H1 (cell line): ENCODE measurements around the gene TWNK. TPM values are rescaled to one million over a fixed set of nuclear protein-coding genes. Genes with fewer than 3 reads are reported as not detected.
A peak's percentile ranks its signal among the peaks of the same experiment; 100 is the strongest.

ENCODE experiments used
- BCL11A ChIP-seq, 2 experiments: IDR thresholded peaks; one replicate each; pipeline ENCODE4 v1.6.1; 2011; ENCODE audit warnings: low read depth in 2 of 2, low read length in 2 of 2, mild to moderate bottlenecking in 2 of 2
- CTBP2 ChIP-seq: IDR thresholded peaks from 2 replicates; pipeline ENCODE4 v1.7.0; 2011; ENCODE audit warnings: borderline replicate concordance, mild to moderate bottlenecking, moderate library complexity, mixed read lengths, low read length; ENCODE audit not compliant: insufficient read depth, insufficient read length
- EGR1 ChIP-seq: IDR thresholded peaks from 2 replicates; pipeline ENCODE4 v1.6.1; 2011; ENCODE audit warnings: low read depth, low read length, borderline replicate concordance
- FOSL1 ChIP-seq: IDR thresholded peaks from 2 replicates; pipeline ENCODE4 v1.6.1; 2011; ENCODE audit warnings: mild to moderate bottlenecking, low read depth, low read length, moderate library complexity; ENCODE audit not compliant: insufficient read depth
- KDM1A ChIP-seq: fragments of 200-600, 300-600 bp; sonication (generic); IDR thresholded peaks from 2 replicates; pipeline ENCODE4 v1.7.1; 2016; ENCODE audit warnings: mild to moderate bottlenecking, low read length, borderline replicate concordance
- RAD21 ChIP-seq, 2 experiments: IDR thresholded peaks in 1 of 2; conservative IDR thresholded peaks in 1 of 2; 2 replicates each; pipeline ENCODE4 v1.6.1; 2011; ENCODE audit warnings: low read depth in 2 of 2, low read length in 2 of 2, improper control_type of control experiment in 1 of 2, inconsistent platforms in 1 of 2, mild to moderate bottlenecking in 1 of 2, moderate library complexity in 1 of 2
- SP2 ChIP-seq: IDR thresholded peaks from 2 replicates; pipeline ENCODE4 v1.6.1; 2012; ENCODE audit warnings: mild to moderate bottlenecking, low read length, inconsistent platforms
- TCF12 ChIP-seq: IDR thresholded peaks from 2 replicates; pipeline ENCODE4 v1.6.1; 2011; ENCODE audit warnings: low read depth, mild to moderate bottlenecking, low read length
- polyA plus RNA-seq, 7 experiments: library from polyadenylated mRNA; depleted of rRNA in 3 of 7; stranded (reverse) in 5 of 7; unstranded in 2 of 7; fragments of >200 nt in 5 of 7; fragments of 200-250 nt in 2 of 7; gene quantifications; 1 replicate in 5 of 7; 2 replicates in 1 of 7; 4 replicates in 1 of 7; pipeline versions ENCODE4 v1.2.1 to v1.2.3, GENCODE V29; 2011 to 2013; ENCODE audit warnings: missing spikeins in 2 of 7, mixed read lengths in 2 of 7
- total RNA-seq: library from RNA; stranded (reverse); fragmentation: NEBNext Ultra II Directional; extraction: Animal tissue kit (Norgen Biotek cat#: 25700); gene quantifications from 2 replicates; pipeline ENCODE4 v1.2.1, GENCODE V29; 2021
- TF ChIP-seq, protein P1 (sequence below): fragments of 300-600 bp; sonication (generic); IDR thresholded peaks from 2 replicates; pipeline ENCODE4 v1.7.1; 2012; ENCODE audit warnings: low read length, moderate library complexity, mild to moderate bottlenecking, inconsistent platforms; ENCODE audit not compliant: insufficient replicate concordance

Gene TWNK
- total and polyA plus RNA-seq, 2 of the 8 experiments (the other 6 are each of a cell fraction or from before 2014, with no cell fraction given) = 15.4 to 32.5 TPM

DNA sequence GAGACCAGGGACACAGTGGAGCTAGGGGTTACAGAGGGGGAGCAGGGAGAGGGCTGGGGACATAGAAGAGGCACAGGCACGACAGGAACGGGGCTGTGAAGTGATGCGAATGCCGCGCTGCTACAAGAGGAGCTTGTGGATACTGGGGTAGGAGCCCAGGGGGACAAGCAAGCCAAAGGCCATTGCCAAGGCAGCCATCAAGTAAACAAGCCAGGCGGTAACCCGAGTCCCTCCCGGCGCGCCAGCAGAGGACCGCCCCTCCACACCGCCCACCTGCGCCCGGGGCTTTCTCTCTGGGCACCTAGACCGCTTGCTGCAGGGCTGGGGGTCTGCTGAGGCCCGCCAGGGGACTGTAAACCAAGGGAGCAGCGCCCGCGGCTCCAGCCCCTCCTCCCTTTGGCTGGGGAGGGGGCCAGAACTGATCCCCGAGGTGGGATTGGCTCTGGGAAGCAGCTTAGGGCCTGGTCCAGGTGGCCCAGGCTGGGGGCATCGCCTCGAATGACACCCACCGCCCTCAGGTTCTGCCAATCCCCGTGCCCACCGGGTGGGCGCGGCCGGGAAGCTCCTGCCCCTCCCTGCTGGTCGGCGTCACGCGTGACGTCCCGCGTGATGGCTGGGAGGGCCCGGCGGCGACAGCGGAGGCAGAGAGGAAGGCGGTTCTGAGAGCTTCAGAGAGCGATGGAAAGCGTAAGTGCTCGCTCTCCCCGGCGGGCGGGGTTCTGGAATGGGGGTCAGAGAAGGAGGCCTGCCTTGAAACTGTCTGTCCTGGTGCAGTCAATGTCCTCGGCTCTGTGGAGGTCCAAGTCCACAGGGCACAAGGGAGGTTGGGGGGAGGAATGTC, 44.7 kb downstream of the TWNK start (continued):
- TF ChIP-seq, protein P1, sequence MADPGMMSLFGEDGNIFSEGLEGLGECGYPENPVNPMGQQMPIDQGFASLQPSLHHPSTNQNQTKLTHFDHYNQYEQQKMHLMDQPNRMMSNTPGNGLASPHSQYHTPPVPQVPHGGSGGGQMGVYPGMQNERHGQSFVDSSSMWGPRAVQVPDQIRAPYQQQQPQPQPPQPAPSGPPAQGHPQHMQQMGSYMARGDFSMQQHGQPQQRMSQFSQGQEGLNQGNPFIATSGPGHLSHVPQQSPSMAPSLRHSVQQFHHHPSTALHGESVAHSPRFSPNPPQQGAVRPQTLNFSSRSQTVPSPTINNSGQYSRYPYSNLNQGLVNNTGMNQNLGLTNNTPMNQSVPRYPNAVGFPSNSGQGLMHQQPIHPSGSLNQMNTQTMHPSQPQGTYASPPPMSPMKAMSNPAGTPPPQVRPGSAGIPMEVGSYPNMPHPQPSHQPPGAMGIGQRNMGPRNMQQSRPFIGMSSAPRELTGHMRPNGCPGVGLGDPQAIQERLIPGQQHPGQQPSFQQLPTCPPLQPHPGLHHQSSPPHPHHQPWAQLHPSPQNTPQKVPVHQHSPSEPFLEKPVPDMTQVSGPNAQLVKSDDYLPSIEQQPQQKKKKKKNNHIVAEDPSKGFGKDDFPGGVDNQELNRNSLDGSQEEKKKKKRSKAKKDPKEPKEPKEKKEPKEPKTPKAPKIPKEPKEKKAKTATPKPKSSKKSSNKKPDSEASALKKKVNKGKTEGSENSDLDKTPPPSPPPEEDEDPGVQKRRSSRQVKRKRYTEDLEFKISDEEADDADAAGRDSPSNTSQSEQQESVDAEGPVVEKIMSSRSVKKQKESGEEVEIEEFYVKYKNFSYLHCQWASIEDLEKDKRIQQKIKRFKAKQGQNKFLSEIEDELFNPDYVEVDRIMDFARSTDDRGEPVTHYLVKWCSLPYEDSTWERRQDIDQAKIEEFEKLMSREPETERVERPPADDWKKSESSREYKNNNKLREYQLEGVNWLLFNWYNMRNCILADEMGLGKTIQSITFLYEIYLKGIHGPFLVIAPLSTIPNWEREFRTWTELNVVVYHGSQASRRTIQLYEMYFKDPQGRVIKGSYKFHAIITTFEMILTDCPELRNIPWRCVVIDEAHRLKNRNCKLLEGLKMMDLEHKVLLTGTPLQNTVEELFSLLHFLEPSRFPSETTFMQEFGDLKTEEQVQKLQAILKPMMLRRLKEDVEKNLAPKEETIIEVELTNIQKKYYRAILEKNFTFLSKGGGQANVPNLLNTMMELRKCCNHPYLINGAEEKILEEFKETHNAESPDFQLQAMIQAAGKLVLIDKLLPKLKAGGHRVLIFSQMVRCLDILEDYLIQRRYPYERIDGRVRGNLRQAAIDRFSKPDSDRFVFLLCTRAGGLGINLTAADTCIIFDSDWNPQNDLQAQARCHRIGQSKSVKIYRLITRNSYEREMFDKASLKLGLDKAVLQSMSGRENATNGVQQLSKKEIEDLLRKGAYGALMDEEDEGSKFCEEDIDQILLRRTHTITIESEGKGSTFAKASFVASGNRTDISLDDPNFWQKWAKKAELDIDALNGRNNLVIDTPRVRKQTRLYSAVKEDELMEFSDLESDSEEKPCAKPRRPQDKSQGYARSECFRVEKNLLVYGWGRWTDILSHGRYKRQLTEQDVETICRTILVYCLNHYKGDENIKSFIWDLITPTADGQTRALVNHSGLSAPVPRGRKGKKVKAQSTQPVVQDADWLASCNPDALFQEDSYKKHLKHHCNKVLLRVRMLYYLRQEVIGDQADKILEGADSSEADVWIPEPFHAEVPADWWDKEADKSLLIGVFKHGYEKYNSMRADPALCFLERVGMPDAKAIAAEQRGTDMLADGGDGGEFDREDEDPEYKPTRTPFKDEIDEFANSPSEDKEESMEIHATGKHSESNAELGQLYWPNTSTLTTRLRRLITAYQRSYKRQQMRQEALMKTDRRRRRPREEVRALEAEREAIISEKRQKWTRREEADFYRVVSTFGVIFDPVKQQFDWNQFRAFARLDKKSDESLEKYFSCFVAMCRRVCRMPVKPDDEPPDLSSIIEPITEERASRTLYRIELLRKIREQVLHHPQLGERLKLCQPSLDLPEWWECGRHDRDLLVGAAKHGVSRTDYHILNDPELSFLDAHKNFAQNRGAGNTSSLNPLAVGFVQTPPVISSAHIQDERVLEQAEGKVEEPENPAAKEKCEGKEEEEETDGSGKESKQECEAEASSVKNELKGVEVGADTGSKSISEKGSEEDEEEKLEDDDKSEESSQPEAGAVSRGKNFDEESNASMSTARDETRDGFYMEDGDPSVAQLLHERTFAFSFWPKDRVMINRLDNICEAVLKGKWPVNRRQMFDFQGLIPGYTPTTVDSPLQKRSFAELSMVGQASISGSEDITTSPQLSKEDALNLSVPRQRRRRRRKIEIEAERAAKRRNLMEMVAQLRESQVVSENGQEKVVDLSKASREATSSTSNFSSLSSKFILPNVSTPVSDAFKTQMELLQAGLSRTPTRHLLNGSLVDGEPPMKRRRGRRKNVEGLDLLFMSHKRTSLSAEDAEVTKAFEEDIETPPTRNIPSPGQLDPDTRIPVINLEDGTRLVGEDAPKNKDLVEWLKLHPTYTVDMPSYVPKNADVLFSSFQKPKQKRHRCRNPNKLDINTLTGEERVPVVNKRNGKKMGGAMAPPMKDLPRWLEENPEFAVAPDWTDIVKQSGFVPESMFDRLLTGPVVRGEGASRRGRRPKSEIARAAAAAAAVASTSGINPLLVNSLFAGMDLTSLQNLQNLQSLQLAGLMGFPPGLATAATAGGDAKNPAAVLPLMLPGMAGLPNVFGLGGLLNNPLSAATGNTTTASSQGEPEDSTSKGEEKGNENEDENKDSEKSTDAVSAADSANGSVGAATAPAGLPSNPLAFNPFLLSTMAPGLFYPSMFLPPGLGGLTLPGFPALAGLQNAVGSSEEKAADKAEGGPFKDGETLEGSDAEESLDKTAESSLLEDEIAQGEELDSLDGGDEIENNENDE = no peak
- no peak for TF ChIP-seq CTBP2
- no peak for TF ChIP-seq TCF12
- TF ChIP-seq FOSL1 = no peak
- no peak for TF ChIP-seq RAD21 (IDR thresholded peaks at IDR 0.05 in 1 of 2, conservative IDR thresholded peaks at IDR 0.05 in 1 of 2; ENCODE audit: low read depth in 2 of 2, low read length in 2 of 2)
- TF ChIP-seq EGR1 = peak; percentile 16; the same call in 1 of the 2 replicates
- no peak for TF ChIP-seq KDM1A
- no peak for TF ChIP-seq BCL11A (IDR thresholded peaks at IDR 0.05; ENCODE audit: low read depth in 2 of 2, low read length in 2 of 2)
- no peak for TF ChIP-seq SP2
